Hypothalamus (tissue), 51 donors: ENCODE measurements around the gene SMC5.
"Not testable (repeated sequence)": the region's sequence is repeated elsewhere in the genome, so short reads cannot be mapped to it uniquely, and the experiment has no call there.

Experiments
- DNase-seq, 51 donors: peaks; one replicate each; lab custom pipeline; 2025; lab: John Stamatoyannopoulos, UW

SMC5 gene

GRCh38 chr9:70355801-70356200, 97.0 kb downstream of the SMC5 start:
- DNase-seq = no peak

GRCh38 chr9:70362952-70363351, 104.2 kb downstream of the SMC5 start:
- no peak for DNase-seq

GRCh38 chr9:70363760-70364159, 105.0 kb downstream of the SMC5 start:
- DNase-seq = no peak

- no peak for DNase-seq
Measured at GRCh38 chr9:70367305-70367930, 108.6 kb downstream of the SMC5 start.

- DNase-seq = no peak
Measured at GRCh38 chr9:70374962-70375618, 116.3 kb downstream of the SMC5 start.

- no peak for DNase-seq
Measured at GRCh38 chr9:70382046-70382708, 123.4 kb downstream of the SMC5 start.

GRCh38 chr9:70382709-70383605, 124.2 kb downstream of the SMC5 start:
- DNase-seq = no peak

GRCh38 chr9:70385426-70385825, 126.6 kb downstream of the SMC5 start:
- no peak for DNase-seq

- DNase-seq = no peak
Measured at GRCh38 chr9:70387663-70388062, 128.9 kb downstream of the SMC5 start.

GRCh38 chr9:70389188-70389587, 130.4 kb downstream of the SMC5 start:
- no peak for DNase-seq

GRCh38 chr9:70389621-70390266, 131.0 kb downstream of the SMC5 start:
- peak in 1 of 51 donors; percentile 26 for DNase-seq

- DNase-seq = no peak
Measured at GRCh38 chr9:70390933-70391341, 132.2 kb downstream of the SMC5 start.

GRCh38 chr9:70392189-70392588, 133.4 kb downstream of the SMC5 start:
- peak in 2 of 51 donors; percentile 2 to 23 for DNase-seq

- peak in 1 of 51 donors; percentile 26 for DNase-seq
Measured at GRCh38 chr9:70392850-70393249, 134.1 kb downstream of the SMC5 start.

- DNase-seq = no peak
Measured at GRCh38 chr9:70395652-70396051, 136.9 kb downstream of the SMC5 start.

GRCh38 chr9:70398145-70398556, 139.4 kb downstream of the SMC5 start:
- DNase-seq = peak in 2 of 51 donors; percentile 6 to 29

- no peak for DNase-seq
Measured at GRCh38 chr9:70399141-70399540, 140.4 kb downstream of the SMC5 start.

- DNase-seq = no peak
Measured at GRCh38 chr9:70400107-70400892, 141.5 kb downstream of the SMC5 start.

GRCh38 chr9:70401241-70401640, 142.5 kb downstream of the SMC5 start:
- DNase-seq = not testable (repeated sequence)

- no peak for DNase-seq
Measured at GRCh38 chr9:70402213-70402612, 143.4 kb downstream of the SMC5 start.
